Erythroblast (primary cell): Measurements from ENCODE around the gene CST2.

Experiments used
- DNase-seq, 2 experiments: peaks; one replicate each; lab custom pipeline; 2025; lab: John Stamatoyannopoulos, UW
- GATA1 ChIP-seq: IDR thresholded peaks from 2 replicates; pipeline ENCODE4 v1.6.1; 2011; ENCODE audit warnings: low read depth, mild to moderate bottlenecking, control low read depth, low read length, moderate library complexity
- POLR2A ChIP-seq: IDR thresholded peaks from 2 replicates; pipeline ENCODE4 v1.6.1; 2011; ENCODE audit warnings: mild to moderate bottlenecking, low read length

CST2 gene

GRCh38 chr20:23776067-23776771, 50.3 kb downstream of the CST2 start:
- DNase-seq = no peak
- no peak for TF ChIP-seq GATA1
- TF ChIP-seq POLR2A = no peak

- no peak for TF ChIP-seq POLR2A
- no peak for TF ChIP-seq GATA1
- no peak for DNase-seq
Observed at GRCh38 chr20:23774081-23774480, 52.4 kb downstream of the CST2 start.
